K562 (cell line): ENCODE results near the gene C9. TPM values are rescaled to one million over a fixed set of nuclear protein-coding genes. Genes with fewer than 3 reads are reported as not detected.

Source experiments
- ATAC-seq: fragments of 200-7000 bp; cut with Tn5 transposase; 3 replicates; pipeline ENCODE4 v1.9.1; 2020; ENCODE audit warnings: moderate library complexity
- BruUV-seq: library from RNA; stranded (reverse); fragments of 400-500 nt; replicated peaks from 2 replicates; lab custom pipeline; 2021; lab: Mats Ljungman, UMichigan
- CTCF ChIA-PET: fragments of 300-600 bp; formaldehyde crosslinking; extraction: SDS; loops from one replicate; lab custom pipeline; 2021; ENCODE audit warnings: low intra/inter-chr PET ratio; lab: Yijun Ruan, JAX
- POLR2A ChIA-PET: fragments of 300-600, 350-650 bp; sonication (Branson Sonifier 250); formaldehyde crosslinking; extraction: SDS; loops from one replicate; lab custom pipeline; 2021; ENCODE audit warnings: antibody characterized with exemption, inconsistent platforms; lab: Yijun Ruan, JAX
- DNase-seq, 4 experiments: peaks; one replicate each; pipeline versions ENCODE4 v3.0.0 to v3.0.0-alpha.2; 2011 to 2018; ENCODE audit warnings: low spot score in 3 of 4, mixed read lengths in 3 of 4; ENCODE audit errors: extremely low read depth in 1 of 4
- FAIRE-seq: peaks from 2 replicates; lab custom pipeline; 2011; peaks lifted over from hg19 to GRCh38; lab: Jason Lieb, UNC
- H2AFZ ChIP-seq: 2 replicates; pipeline ENCODE4 v1.6.0; 2011; ENCODE audit warnings: low read depth, low read length, control low read depth, inconsistent platforms
- H3K27ac ChIP-seq: fragments of 200-600 bp; 3 replicates; pipeline ENCODE4 v1.8.0; 2011; ENCODE audit warnings: low read depth, mild to moderate bottlenecking, control low read depth, inconsistent platforms, low read length, moderate library complexity, mixed read lengths; ENCODE audit errors: extremely low read depth
- H3K27me3 ChIP-seq, 2 experiments: fragments of 300-600 bp in 1 of 2; 2 replicates in 1 of 2; 3 replicates in 1 of 2; pipeline versions ENCODE4 v1.6.0 to v1.8.0; 2011; ENCODE audit warnings: inconsistent platforms in 2 of 2, low read length in 2 of 2, mild to moderate bottlenecking in 1 of 2, mixed read lengths in 1 of 2, moderate library complexity in 1 of 2; ENCODE audit not compliant: control insufficient read depth in 2 of 2, insufficient read depth in 2 of 2
- H3K36me3 ChIP-seq: fragments of 300-600 bp; 3 replicates; pipeline ENCODE4 v1.8.0; 2011; ENCODE audit warnings: mild to moderate bottlenecking, low read length, inconsistent platforms; ENCODE audit not compliant: control insufficient read depth, insufficient read depth
- H3K4me1 ChIP-seq, 2 experiments: fragments of 200-600 bp in 1 of 2; replicated peaks in 1 of 2; 2 replicates in 1 of 2; 3 replicates in 1 of 2; pipeline versions ENCODE4 v1.5.1 to v1.8.0; 2011; ENCODE audit warnings: inconsistent platforms in 2 of 2, low read length in 2 of 2, mild to moderate bottlenecking in 1 of 2, mixed read lengths in 1 of 2, moderate library complexity in 1 of 2; ENCODE audit not compliant: control insufficient read depth in 2 of 2, insufficient read depth in 2 of 2
- H3K4me2 ChIP-seq: 2 replicates; pipeline ENCODE4 v1.6.1; 2011; ENCODE audit warnings: low read length, control low read depth, inconsistent platforms, mixed read lengths; ENCODE audit not compliant: insufficient read depth
- H3K4me3 ChIP-seq: fragments of 200-600 bp; sonication (generic), shearing (Covaris generic); 2 replicates; pipeline ENCODE4 v1.5.1; 2016; ENCODE audit warnings: control low read depth, inconsistent platforms
- H3K79me2 ChIP-seq: fragments of 200-600 bp; 3 replicates; pipeline ENCODE4 v1.8.0; 2011; ENCODE audit warnings: low read length, inconsistent platforms; ENCODE audit not compliant: control insufficient read depth, insufficient read depth
- H3K9ac ChIP-seq, 2 experiments: 2 replicates each; pipeline versions ENCODE4 v1.6.0 to v1.6.1; 2011; ENCODE audit warnings: low read depth in 2 of 2, low read length in 2 of 2, control low read depth in 1 of 2, inconsistent platforms in 1 of 2, mild to moderate bottlenecking in 1 of 2, mixed read lengths in 1 of 2; ENCODE audit not compliant: insufficient read depth in 1 of 2
- H3K9me1 ChIP-seq: one replicate; pipeline ENCODE4 v1.6.0; 2011; ENCODE audit warnings: inconsistent platforms, mild to moderate bottlenecking, low read length, moderate library complexity; ENCODE audit not compliant: control insufficient read depth, insufficient read depth
- H3K9me3 ChIP-seq: replicated peaks from 2 replicates; pipeline ENCODE4 v1.5.1; 2011; ENCODE audit warnings: low read depth, low read length, inconsistent platforms; ENCODE audit not compliant: control insufficient read depth, insufficient read depth
- H4K20me1 ChIP-seq: replicated peaks from 2 replicates; pipeline ENCODE4 v1.6.1; 2011; ENCODE audit warnings: low read length, inconsistent platforms, mixed read lengths; ENCODE audit not compliant: control insufficient read depth, insufficient read depth
- BRD4 ChIP-seq: fragments of 200-600 bp; sonication (generic); IDR thresholded peaks from 2 replicates; pipeline ENCODE4 v1.6.1; 2017; ENCODE audit warnings: inconsistent platforms
- CEBPG ChIP-seq, 3 experiments: fragments of 200-800 bp in 1 of 3; sonication (Bioruptor generic) in 1 of 3; sonication (generic) in 1 of 3; formaldehyde crosslinking in 1 of 3; IDR thresholded peaks in 2 of 3; conservative IDR thresholded peaks in 1 of 3; 2 replicates each; pipeline versions ENCODE4 v1.6.1 to v1.8.0; 2016 to 2022; ENCODE audit warnings: missing compliant biosample characterization in 2 of 3, missing genetic modification characterization in 2 of 3, mild to moderate bottlenecking in 1 of 3, missing genetic modification reagents in 1 of 3
- ELF1 ChIP-seq: fragments of 200-800 bp; sonication (Bioruptor generic); IDR thresholded peaks from 2 replicates; pipeline ENCODE4 v1.6.1; 2016; ENCODE audit warnings: missing genetic modification characterization, missing compliant biosample characterization
- ETV1 ChIP-seq: fragments of 450-650 bp; conservative IDR thresholded peaks from 2 replicates; pipeline ENCODE4 v1.6.1; 2016; ENCODE audit warnings: missing genetic modification characterization, control low read depth, low read depth, missing compliant biosample characterization
- SPI1 ChIP-seq: IDR thresholded peaks from 2 replicates; pipeline ENCODE4 v1.6.1; 2011; ENCODE audit warnings: low read depth, low read length, control low read depth, borderline replicate concordance
- ZNF316 ChIP-seq: fragments of 450-650 bp; IDR thresholded peaks from 2 replicates; pipeline ENCODE4 v1.6.1; 2016
- WGBS: fragments of 100-300 bp; shearing (Covaris generic); methylation state at CpG from one replicate; pipeline ENCODE4 v1.1.6; 2016; ENCODE audit warnings: low coverage, mixed read lengths; ENCODE audit not compliant: insufficient coverage; ENCODE audit errors: missing lambda C conversion rate; 5-methylcytosine and 5-hydroxymethylcytosine counted together
- in situ Hi-C: fragments of 300-500 bp; cut with MboI; formaldehyde crosslinking; loops from 4 replicates; pipeline ENCODE4 v1.15.0; 2018; ENCODE audit warnings: inconsistent platforms, mixed read lengths
- intact Hi-C: fragments of 100-400 bp; cut with micrococcal nuclease; formaldehyde crosslinking; loops from 2 replicates; pipeline ENCODE4 v1.14.2; 2022
- polyA plus RNA-seq, 8 experiments: library from polyadenylated mRNA; depleted of rRNA in 4 of 8; stranded (reverse) in 5 of 8; unstranded in 3 of 8; fragments of >200 nt; fragmentation: Nextera tagmentation in 2 of 8; fragmentation: Illumina TruSeq in 1 of 8; extraction: Ambion mirVana in 2 of 8; extraction: Trizol in 1 of 8; gene quantifications; 2 replicates each; pipeline versions ENCODE4 v1.2.1 to v1.2.3, GENCODE V29; 2011 to 2014; ENCODE audit warnings: inconsistent platforms in 1 of 8, missing spikeins in 1 of 8
- total RNA-seq, 7 experiments: library from RNA; depleted of rRNA in 6 of 7; stranded (reverse); fragments of >200 nt in 6 of 7; fragmentation: Illumina TruSeq in 2 of 7; extraction: Trizol in 2 of 7; gene quantifications; 2 replicates each; pipeline versions ENCODE4 v1.2.1 to v1.2.3, GENCODE V29; 2011 to 2021; ENCODE audit warnings: low replicate concordance in 1 of 7
- TF ChIP-seq, protein P1 (sequence below), 2 experiments: fragments of 450-650 bp in 1 of 2; sonication (generic) in 1 of 2; formaldehyde crosslinking in 1 of 2; IDR thresholded peaks; 2 replicates each; pipeline versions ENCODE4 v1.7.1 to v1.9.0; 2016 to 2022; ENCODE audit warnings: inconsistent platforms in 1 of 2, mild to moderate bottlenecking in 1 of 2, missing genetic modification reagents in 1 of 2
- TF ChIP-seq, protein P2 (sequence below): fragments of 450-650 bp; IDR thresholded peaks from 2 replicates; pipeline ENCODE4 v1.7.1; 2018; ENCODE audit warnings: mild to moderate bottlenecking, low read depth; ENCODE audit not compliant: partially characterized antibody

C9 gene
- total and polyA plus RNA-seq, 9 of the 15 experiments (the other 6 are each of a cell fraction or from before 2014, with no cell fraction given), result 0.08 to 0.38 TPM; not detected in 7

DNA sequence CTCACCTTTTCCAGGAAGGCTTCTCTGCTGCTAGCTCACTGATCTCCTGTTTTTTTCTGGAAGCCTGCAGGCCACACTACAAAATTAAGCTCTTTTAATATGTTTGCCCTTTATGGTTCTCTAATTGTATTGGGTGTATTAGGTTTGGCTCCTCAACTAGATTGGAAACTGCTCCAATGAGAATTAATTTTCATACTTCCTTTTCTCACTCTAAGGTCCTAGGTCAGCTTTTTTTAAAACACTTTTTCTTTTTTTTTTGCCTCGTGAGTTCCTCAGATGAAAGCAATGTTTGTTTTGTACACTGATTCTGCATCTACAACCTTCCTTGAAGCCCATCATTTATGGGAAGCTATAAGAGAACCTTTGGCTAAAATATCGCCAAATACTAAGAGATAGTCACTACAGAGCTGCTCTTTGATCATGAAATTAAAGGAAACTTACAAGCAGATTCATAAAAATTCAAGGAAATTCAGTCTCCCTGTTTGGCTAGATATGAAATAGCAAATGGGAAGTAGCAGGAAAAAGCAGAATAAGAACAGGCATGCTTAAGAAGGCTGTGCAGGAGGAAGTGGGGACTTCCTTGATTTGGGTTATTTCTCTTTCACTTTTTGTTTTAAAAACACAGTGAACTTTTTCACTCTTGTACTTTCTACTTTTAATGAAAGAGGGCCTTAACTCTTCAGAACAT is 89.8 kb downstream of the C9 start:
- Histone ChIP-seq H3K79me2 (no peaks in the 10 kb centered on the region), H3K4me2 (no peak overlapping the region), H3K27ac (peak overlapping the region; percentile 38; the same call in 1 of the 3 replicates), H3K9ac (no peak overlapping the region), H3K4me3 (no peak overlapping the region), H2AFZ (peak overlapping the region; percentile 84), H3K9me1 (no peaks in the 10 kb centered on the region), H3K4me1 (peaks cover 3 to 9% of the 10 kb centered on the region in 2 experiments; a peak in 4 of 5 replicates), H4K20me1 (no peaks in the 10 kb centered on the region), H3K36me3 (no peaks in the 10 kb centered on the region), H3K27me3 (no peaks in the 10 kb centered on the region), H3K9me3 (no peaks in the 10 kb centered on the region)
- in situ Hi-C loops (loop anchor here (5.0 kb wide), 1 partner anchor 57 kb away; the partner anchor contains the start of gene FYB1), intact Hi-C loops (no loop called here)
- ATAC-seq (no peak; the same call in 2 of the 3 replicates), DNase-seq (no peak), FAIRE-seq (peak; percentile 46)
- no TSS peak for BruUV-seq
- CTCF ChIA-PET, result no interaction called here
- 25% methylated on average over 2 of the region's 2 CpGs for WGBS
- POLR2A ChIA-PET, result interaction anchor here (0.8 kb wide), 1 partner anchor 105 kb away, joined by 3 read pairs; no protein-coding TSS in a partner anchor
- TF ChIP-seq ZNF316, result peak; percentile 8; the same call in 1 of the 2 replicates
- TF ChIP-seq, protein P1, sequence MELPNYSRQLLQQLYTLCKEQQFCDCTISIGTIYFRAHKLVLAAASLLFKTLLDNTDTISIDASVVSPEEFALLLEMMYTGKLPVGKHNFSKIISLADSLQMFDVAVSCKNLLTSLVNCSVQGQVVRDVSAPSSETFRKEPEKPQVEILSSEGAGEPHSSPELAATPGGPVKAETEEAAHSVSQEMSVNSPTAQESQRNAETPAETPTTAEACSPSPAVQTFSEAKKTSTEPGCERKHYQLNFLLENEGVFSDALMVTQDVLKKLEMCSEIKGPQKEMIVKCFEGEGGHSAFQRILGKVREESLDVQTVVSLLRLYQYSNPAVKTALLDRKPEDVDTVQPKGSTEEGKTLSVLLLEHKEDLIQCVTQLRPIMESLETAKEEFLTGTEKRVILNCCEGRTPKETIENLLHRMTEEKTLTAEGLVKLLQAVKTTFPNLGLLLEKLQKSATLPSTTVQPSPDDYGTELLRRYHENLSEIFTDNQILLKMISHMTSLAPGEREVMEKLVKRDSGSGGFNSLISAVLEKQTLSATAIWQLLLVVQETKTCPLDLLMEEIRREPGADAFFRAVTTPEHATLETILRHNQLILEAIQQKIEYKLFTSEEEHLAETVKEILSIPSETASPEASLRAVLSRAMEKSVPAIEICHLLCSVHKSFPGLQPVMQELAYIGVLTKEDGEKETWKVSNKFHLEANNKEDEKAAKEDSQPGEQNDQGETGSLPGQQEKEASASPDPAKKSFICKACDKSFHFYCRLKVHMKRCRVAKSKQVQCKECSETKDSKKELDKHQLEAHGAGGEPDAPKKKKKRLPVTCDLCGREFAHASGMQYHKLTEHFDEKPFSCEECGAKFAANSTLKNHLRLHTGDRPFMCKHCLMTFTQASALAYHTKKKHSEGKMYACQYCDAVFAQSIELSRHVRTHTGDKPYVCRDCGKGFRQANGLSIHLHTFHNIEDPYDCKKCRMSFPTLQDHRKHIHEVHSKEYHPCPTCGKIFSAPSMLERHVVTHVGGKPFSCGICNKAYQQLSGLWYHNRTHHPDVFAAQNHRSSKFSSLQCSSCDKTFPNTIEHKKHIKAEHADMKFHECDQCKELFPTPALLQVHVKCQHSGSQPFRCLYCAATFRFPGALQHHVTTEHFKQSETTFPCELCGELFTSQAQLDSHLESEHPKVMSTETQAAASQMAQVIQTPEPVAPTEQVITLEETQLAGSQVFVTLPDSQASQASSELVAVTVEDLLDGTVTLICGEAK (IDR thresholded peaks at IDR 0.05), result 0 out of 2 replicates have a peak, but pooled peaks have one; percentile 22
- TF ChIP-seq, protein P1 (CRISPR knock-in tag; IDR thresholded peaks at IDR 0.05), result no peak
- TF ChIP-seq, protein P2, sequence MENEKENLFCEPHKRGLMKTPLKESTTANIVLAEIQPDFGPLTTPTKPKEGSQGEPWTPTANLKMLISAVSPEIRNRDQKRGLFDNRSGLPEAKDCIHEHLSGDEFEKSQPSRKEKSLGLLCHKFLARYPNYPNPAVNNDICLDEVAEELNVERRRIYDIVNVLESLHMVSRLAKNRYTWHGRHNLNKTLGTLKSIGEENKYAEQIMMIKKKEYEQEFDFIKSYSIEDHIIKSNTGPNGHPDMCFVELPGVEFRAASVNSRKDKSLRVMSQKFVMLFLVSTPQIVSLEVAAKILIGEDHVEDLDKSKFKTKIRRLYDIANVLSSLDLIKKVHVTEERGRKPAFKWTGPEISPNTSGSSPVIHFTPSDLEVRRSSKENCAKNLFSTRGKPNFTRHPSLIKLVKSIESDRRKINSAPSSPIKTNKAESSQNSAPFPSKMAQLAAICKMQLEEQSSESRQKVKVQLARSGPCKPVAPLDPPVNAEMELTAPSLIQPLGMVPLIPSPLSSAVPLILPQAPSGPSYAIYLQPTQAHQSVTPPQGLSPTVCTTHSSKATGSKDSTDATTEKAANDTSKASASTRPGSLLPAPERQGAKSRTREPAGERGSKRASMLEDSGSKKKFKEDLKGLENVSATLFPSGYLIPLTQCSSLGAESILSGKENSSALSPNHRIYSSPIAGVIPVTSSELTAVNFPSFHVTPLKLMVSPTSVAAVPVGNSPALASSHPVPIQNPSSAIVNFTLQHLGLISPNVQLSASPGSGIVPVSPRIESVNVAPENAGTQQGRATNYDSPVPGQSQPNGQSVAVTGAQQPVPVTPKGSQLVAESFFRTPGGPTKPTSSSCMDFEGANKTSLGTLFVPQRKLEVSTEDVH, result peak; percentile 20
- 0 out of 2 replicates have a peak, but pooled peaks have one; percentile 12 for TF ChIP-seq ETV1 (tag)
- TF ChIP-seq CEBPG (CRISPR knock-in tag; IDR thresholded peaks at IDR 0.05), result no peak
- TF ChIP-seq CEBPG (tag; conservative IDR thresholded peaks at IDR 0.05 in 1 of 2, IDR thresholded peaks at IDR 0.05 in 1 of 2), result no peak
- peak; percentile 88; the same call in 1 of the 2 replicates for TF ChIP-seq SPI1
- peak; percentile 79 for TF ChIP-seq ELF1 (tag)
- peak; percentile 55; the same call in 1 of the 2 replicates for TF ChIP-seq BRD4
